Activated naive CD8-positive, alpha-beta T cell (primary cell): ENCODE measurements around the gene MTMR3.
A peak's percentile ranks its signal among the peaks of the same experiment; 100 is the strongest.
"Not testable (repeated sequence)": the region's sequence is repeated elsewhere in the genome, so short reads cannot be mapped to it uniquely, and the experiment has no call there.

ENCODE experiments used
- H3K27ac Mint-ChIP-seq: one replicate; pipeline ENCODE4 v1.8.0; 2021; ENCODE audit warnings: mixed read lengths
- H3K27me3 Mint-ChIP-seq: one replicate; pipeline ENCODE4 v1.8.0; 2021; ENCODE audit warnings: mixed read lengths
- H3K36me3 Mint-ChIP-seq: one replicate; pipeline ENCODE4 v1.8.0; 2021; ENCODE audit warnings: mixed read lengths
- H3K4me1 Mint-ChIP-seq: one replicate; pipeline ENCODE4 v1.8.0; 2021; ENCODE audit warnings: low read depth, mixed read lengths
- H3K4me3 Mint-ChIP-seq: one replicate; pipeline ENCODE4 v1.8.0; 2021; ENCODE audit warnings: mild to moderate bottlenecking, mixed read lengths
- H3K9me3 Mint-ChIP-seq: one replicate; pipeline ENCODE4 v1.8.0; 2021; ENCODE audit warnings: low read depth, mixed read lengths

The MTMR3 gene

DNA sequence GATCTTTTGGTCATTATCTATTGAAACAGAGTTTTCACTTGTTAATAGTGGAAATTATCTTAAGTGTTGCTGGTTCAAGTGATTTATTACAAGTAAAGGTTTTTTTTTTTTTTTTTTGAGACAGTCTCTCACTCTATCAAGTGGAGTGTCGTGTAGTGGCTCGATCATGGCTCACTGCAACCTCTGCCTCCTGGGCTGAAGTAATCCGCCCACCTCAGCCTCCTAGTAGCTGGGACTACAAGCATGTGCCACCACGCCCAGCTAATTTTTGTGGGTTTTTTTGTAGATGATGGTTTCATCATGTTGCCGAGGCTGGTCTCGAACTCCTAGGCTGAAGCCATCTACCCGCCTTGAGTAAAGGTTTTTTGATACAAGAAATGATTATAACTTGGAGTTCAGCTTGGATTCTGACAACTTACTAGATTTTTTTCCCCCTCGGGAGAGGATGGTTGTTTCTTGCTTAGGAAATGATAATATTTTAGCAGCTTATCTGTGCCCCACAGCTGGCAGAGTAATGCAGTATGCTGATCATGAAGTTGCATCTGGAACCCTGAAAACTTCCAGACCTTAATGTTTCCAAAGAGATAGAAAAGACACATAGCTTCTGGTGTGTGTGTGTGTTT, 68.9 kb downstream of the MTMR3 start:
- H3K4me3 Mint-ChIP-seq, result no peak overlapping the region
- no peak overlapping the region for H3K27ac Mint-ChIP-seq
- no peaks in the 10 kb centered on the region for H3K9me3 Mint-ChIP-seq
- H3K27me3 Mint-ChIP-seq, result no peaks in the 10 kb centered on the region
- H3K4me1 Mint-ChIP-seq, result peaks cover 47% of the 10 kb centered on the region
- no peaks in the 10 kb centered on the region for H3K36me3 Mint-ChIP-seq

DNA sequence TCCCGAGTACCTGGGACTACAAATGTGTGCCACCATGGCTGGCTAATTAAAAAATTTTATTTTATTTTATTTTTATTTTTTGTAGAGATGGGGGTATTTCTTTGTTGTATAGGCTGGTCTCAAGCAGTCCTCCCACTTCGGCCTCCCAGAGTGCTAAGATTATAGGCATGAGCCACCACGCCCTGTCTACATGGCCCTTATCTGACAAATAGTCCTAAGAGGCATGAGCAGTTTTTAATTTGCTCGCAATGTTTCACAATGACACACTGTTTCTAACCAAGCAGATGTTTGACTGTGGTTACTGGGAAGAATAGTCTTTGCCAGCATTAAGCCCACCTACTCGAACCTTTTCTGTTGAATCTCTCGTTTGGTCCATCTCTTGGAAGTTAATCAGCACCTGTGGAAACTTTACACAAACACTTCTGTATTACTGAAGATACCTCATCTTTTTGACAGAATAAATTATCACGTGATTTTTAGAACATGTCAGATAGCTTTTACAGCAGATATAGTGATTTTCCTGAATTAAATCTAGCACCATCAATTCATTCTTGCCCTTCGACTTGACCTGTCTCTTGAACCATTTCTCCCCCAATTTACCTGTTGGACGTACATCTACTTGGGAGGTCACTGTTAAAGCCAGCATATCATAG, 71.4 kb downstream of the MTMR3 start:
- no peak overlapping the region for H3K27ac Mint-ChIP-seq
- no peak overlapping the region for H3K4me3 Mint-ChIP-seq
- no peaks in the 10 kb centered on the region for H3K27me3 Mint-ChIP-seq
- H3K36me3 Mint-ChIP-seq, result peaks cover 2% of the 10 kb centered on the region
- H3K9me3 Mint-ChIP-seq, result no peaks in the 10 kb centered on the region
- H3K4me1 Mint-ChIP-seq, result peaks cover 34% of the 10 kb centered on the region

DNA sequence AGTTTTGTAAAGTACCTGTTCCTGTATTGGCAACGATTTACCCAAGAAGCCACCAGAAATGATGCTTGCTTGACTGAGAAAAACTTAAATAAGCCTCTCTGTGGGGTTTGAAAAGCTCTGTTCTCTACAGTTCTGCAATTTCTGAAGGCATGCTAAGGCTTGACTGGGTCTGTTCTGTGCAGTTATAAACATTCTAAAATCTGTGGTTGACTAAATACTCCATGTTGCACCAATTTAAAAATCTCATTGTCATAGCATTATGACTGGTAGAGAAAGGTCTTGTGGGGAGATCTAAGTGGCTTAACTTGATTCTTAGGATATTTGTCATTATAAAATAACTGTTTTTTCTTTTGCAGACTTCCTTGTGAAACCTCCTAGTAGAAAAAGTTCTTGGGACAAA, 73.7 kb downstream of the MTMR3 start:
- Mint-ChIP-seq H3K27ac (no peak overlapping the region), H3K27me3 (no peaks in the 10 kb centered on the region), H3K4me3 (no peak overlapping the region), H3K4me1 (peaks cover 19% of the 10 kb centered on the region), H3K36me3 (peaks cover 4% of the 10 kb centered on the region), H3K9me3 (no peaks in the 10 kb centered on the region)

DNA sequence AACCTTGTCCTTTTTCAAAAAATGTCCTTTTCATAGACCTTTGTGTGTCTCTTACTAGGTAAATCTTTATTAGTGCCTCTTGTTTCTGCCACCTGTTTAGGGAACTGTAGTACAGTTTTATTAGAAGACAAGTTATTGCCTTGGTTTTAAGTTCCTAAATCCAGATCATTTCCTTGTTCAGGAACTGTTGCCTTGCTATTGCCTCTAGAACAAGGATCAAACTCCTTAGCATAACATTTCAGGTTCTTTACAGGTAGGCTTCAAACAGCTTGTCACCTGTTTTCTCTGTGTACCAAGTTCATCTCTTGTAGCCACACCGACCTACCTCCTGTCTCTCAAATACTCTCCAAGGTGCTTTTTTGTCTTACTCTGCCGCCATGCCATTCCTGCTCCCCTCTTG, 75.2 kb downstream of the MTMR3 start:
- H3K36me3 Mint-ChIP-seq, result peaks cover 7% of the 10 kb centered on the region
- peaks cover 9% of the 10 kb centered on the region for H3K4me1 Mint-ChIP-seq
- H3K9me3 Mint-ChIP-seq, result no peaks in the 10 kb centered on the region
- peak overlapping the region; percentile 30 for H3K27ac Mint-ChIP-seq
- no peak overlapping the region for H3K4me3 Mint-ChIP-seq
- H3K27me3 Mint-ChIP-seq, result no peaks in the 10 kb centered on the region

- Mint-ChIP-seq H3K36me3 (peaks cover 11% of the 10 kb centered on the region), H3K27me3 (no peaks in the 10 kb centered on the region), H3K27ac (peak overlapping the region; percentile 24), H3K4me1 (peaks cover 21% of the 10 kb centered on the region), H3K9me3 (no peaks in the 10 kb centered on the region), H3K4me3 (no peak overlapping the region)
Observed at GRCh38 chr22:29964776-29965175, 81.8 kb downstream of the MTMR3 start.

DNA sequence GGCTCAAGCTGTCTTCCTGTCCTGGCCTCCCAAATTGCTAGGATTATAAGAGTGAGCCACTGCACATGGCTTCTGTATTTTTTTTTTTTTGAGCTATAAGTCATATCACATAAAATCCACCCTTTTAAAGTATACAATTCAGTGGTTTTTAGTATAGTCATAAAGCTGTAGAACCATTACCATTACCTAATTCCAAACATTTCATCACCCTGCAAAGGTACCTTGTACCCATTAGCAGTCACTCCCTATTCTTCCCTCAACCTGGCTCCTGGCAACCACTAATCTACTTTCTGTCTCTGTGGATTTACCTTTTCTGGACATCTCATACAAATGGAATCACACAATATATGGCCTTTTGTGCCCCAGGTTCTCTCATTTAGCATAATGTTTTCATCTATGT, 84.5 kb downstream of the MTMR3 start:
- H3K36me3 Mint-ChIP-seq, result peaks cover 10% of the 10 kb centered on the region
- no peaks in the 10 kb centered on the region for H3K9me3 Mint-ChIP-seq
- H3K27me3 Mint-ChIP-seq, result no peaks in the 10 kb centered on the region
- no peak overlapping the region for H3K27ac Mint-ChIP-seq
- no peak overlapping the region for H3K4me3 Mint-ChIP-seq
- H3K4me1 Mint-ChIP-seq, result peaks cover 18% of the 10 kb centered on the region

- H3K27ac Mint-ChIP-seq, result no peak overlapping the region
- H3K36me3 Mint-ChIP-seq, result peaks cover 13% of the 10 kb centered on the region
- H3K4me3 Mint-ChIP-seq, result no peak overlapping the region
- no peaks in the 10 kb centered on the region for H3K27me3 Mint-ChIP-seq
- no peaks in the 10 kb centered on the region for H3K9me3 Mint-ChIP-seq
- H3K4me1 Mint-ChIP-seq, result peaks cover 3% of the 10 kb centered on the region
Observed at GRCh38 chr22:29971607-29972006, 88.6 kb downstream of the MTMR3 start.

- no peaks in the 10 kb centered on the region for H3K27me3 Mint-ChIP-seq
- H3K4me1 Mint-ChIP-seq, result peaks cover 3% of the 10 kb centered on the region
- no peak overlapping the region for H3K4me3 Mint-ChIP-seq
- no peak overlapping the region for H3K27ac Mint-ChIP-seq
- H3K36me3 Mint-ChIP-seq, result peaks cover 13% of the 10 kb centered on the region
- H3K9me3 Mint-ChIP-seq, result no peaks in the 10 kb centered on the region
Observed at GRCh38 chr22:29972121-29972520, 89.1 kb downstream of the MTMR3 start.

DNA sequence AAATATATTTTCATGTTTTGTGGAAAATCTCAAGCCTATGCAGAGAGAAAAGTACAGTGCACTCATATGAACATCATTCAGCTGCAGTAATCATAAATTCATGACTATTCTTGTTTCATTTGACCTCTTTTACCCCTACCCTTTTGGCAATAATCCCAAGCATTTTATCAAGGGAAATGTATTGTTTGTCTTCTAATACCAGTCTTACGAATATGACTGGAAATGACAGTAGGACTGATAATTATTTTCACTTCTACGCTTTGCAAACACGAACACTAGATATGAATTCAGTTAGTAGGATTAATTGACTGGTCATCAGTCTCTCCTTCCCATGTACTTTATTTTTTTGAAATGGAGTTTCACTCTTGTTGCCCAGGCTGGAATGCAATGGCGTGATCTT, 90.3 kb downstream of the MTMR3 start:
- Mint-ChIP-seq H3K9me3 (no peaks in the 10 kb centered on the region), H3K4me3 (no peak overlapping the region), H3K27me3 (no peaks in the 10 kb centered on the region), H3K27ac (no peak overlapping the region), H3K36me3 (peaks cover 13% of the 10 kb centered on the region), H3K4me1 (no peaks in the 10 kb centered on the region)

DNA sequence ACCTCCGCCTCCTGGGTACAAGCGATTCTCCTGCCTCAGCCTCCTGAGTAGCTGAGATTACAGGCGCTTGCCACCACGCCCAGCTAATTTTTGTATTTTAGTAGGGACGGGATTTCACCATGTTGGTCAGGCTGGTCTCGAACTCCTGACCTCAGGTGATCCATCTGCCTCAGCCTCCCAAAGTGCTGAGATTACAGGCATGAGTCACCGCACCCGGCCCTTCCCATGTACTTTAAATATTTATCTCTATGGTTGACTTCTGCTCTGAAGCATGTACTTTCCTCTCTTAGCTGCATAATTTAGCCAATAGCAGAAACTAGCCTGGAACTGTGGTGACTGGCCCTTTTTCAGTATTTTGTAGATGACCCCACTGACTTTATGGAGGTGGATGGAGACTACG, 90.7 kb downstream of the MTMR3 start:
- H3K4me3 Mint-ChIP-seq, H3K4me1 Mint-ChIP-seq, H3K27me3 Mint-ChIP-seq, H3K27ac Mint-ChIP-seq, H3K9me3 Mint-ChIP-seq: not testable (repeated sequence)
- H3K36me3 Mint-ChIP-seq, result peaks cover 14% of the 10 kb centered on the region

DNA sequence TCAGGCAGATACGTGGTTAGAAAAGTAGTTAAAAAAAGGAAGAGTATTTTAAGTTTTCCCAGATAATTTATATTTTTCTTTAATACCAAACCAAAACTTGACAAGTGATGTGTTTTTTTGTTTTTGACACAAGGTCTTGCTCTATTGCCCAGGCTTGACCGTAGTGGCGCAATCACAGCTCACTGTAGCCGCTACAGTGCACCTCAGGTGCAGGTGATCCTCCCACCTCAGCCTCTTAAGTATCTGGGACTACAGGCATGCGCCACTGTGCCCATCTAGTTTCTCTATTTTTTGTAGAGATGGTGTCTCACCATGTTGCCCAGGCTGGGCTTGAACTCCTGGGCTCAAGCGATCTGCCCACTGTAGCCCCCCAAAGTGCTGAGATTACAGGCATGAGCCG, 92.5 kb downstream of the MTMR3 start:
- no peaks in the 10 kb centered on the region for H3K27me3 Mint-ChIP-seq
- peaks cover 19% of the 10 kb centered on the region for H3K36me3 Mint-ChIP-seq

DNA sequence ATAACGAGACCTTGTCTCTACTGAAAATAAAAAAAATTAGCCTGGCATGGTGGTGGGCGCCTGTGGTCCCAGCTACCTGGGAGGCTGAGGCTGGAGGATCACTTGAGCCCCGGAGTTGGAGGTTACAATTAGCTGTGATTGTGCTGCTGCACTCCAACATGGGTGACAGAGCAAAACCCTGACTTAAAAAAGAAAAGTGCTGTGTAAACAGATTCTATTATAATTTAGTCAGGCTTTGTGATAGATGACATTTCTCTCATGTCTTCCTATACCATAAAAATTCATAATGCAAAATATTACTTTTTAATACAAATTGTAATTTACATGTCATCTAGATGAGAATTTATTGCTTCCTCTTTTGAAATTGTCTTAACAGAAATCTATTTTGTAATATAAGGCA, 94.1 kb downstream of the MTMR3 start:
- Mint-ChIP-seq H3K4me1 (no peaks in the 10 kb centered on the region), H3K36me3 (peaks cover 15% of the 10 kb centered on the region), H3K27me3 (no peaks in the 10 kb centered on the region), H3K27ac (no peak overlapping the region), H3K9me3 (no peaks in the 10 kb centered on the region), H3K4me3 (no peak overlapping the region)

More for the DNA sequence above, 92.5 kb downstream of the MTMR3 start:
- H3K27ac Mint-ChIP-seq, result no peak overlapping the region
- H3K4me1 Mint-ChIP-seq, result no peaks in the 10 kb centered on the region
- H3K4me3 Mint-ChIP-seq, result no peak overlapping the region
- no peaks in the 10 kb centered on the region for H3K9me3 Mint-ChIP-seq

DNA sequence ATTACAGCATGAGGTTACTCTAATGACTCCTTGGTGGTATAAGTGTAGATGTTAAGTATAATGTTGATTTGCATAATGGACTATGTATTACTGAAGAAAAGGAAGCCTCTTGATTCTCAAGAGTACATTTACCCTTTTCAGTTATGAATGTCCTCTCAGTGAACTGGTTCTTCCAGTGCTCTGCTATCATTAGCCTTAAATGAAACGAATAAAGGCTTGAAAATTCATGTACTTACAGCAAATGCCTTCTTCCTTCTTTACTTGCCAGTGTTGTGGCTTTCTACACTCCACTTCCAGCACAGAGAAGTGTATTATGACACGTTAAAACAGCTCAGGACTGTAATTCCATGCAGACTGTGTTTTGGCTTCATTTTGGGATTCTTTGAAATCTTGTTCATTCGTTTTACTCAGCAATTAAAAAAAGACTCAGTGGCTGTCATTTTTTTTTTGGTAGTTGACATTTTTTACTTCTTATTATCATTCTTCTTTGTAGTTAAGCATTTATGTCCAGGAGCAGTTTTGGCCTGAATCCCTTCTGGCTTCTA, 96.9 kb downstream of the MTMR3 start:
- H3K36me3 Mint-ChIP-seq, result peaks cover 11% of the 10 kb centered on the region
- no peaks in the 10 kb centered on the region for H3K9me3 Mint-ChIP-seq
- no peaks in the 10 kb centered on the region for H3K4me1 Mint-ChIP-seq
- H3K27me3 Mint-ChIP-seq, result no peaks in the 10 kb centered on the region
- no peak overlapping the region for H3K27ac Mint-ChIP-seq
- H3K4me3 Mint-ChIP-seq, result no peak overlapping the region

GRCh38 chr22:29983296-29983917, 100.4 kb downstream of the MTMR3 start:
- Mint-ChIP-seq H3K4me1 (no peaks in the 10 kb centered on the region), H3K27ac (no peak overlapping the region), H3K4me3 (no peak overlapping the region), H3K9me3 (no peaks in the 10 kb centered on the region), H3K27me3 (no peaks in the 10 kb centered on the region), H3K36me3 (peaks cover 10% of the 10 kb centered on the region)

GRCh38 chr22:29985912-29986311, 102.9 kb downstream of the MTMR3 start:
- Mint-ChIP-seq H3K4me1 (no peaks in the 10 kb centered on the region), H3K27me3 (no peaks in the 10 kb centered on the region), H3K36me3 (peaks cover 5% of the 10 kb centered on the region)

More at GRCh38 chr22:29985912-29986311, 102.9 kb downstream of the MTMR3 start:
- H3K4me3 Mint-ChIP-seq, result no peak overlapping the region
- H3K9me3 Mint-ChIP-seq, result no peaks in the 10 kb centered on the region
- no peak overlapping the region for H3K27ac Mint-ChIP-seq
